Superior temporal gyrus (tissue), 1 donor: ENCODE data around the gene DIABLO.
"Not testable (repeated sequence)": the region's sequence is repeated elsewhere in the genome, so short reads cannot be mapped to it uniquely, and the experiment has no call there.

Experiments
- DNase-seq: peaks from one replicate; pipeline ENCODE4 v3.0.0-alpha.2; 2016; ENCODE audit errors: extremely low spot score

DIABLO gene

GRCh38 chr12:122208073-122208820, 17.6 kb downstream of the DIABLO start:
- DNase-seq, result no peak

- no peak for DNase-seq
These were observed 18.5 kb downstream of the DIABLO start for GRCh38 chr12:122207391-122207790.

- DNase-seq, result no peak
These were observed 18.9 kb downstream of the DIABLO start for GRCh38 chr12:122206976-122207375.

- DNase-seq, result no peak
These were observed 19.6 kb downstream of the DIABLO start for GRCh38 chr12:122206111-122206881.

GRCh38 chr12:122205053-122205925, 20.6 kb downstream of the DIABLO start:
- no peak for DNase-seq

GRCh38 chr12:122204167-122205052, 21.4 kb downstream of the DIABLO start:
- no peak for DNase-seq

GRCh38 chr12:122203301-122204166, 22.3 kb downstream of the DIABLO start, which contains the start of gene B3GNT4:
Gene B3GNT4, plus strand, starts transcription at chr12:122203709. Its CDS starts 910 bp downstream, at chr12:122204619.
- peak; percentile 21 for DNase-seq

GRCh38 chr12:122202811-122203210, 23.0 kb downstream of the DIABLO start:
- not testable (repeated sequence) for DNase-seq

- no peak for DNase-seq
These were observed 23.8 kb downstream of the DIABLO start for GRCh38 chr12:122202017-122202416.

- no peak for DNase-seq
These were observed 24.5 kb downstream of the DIABLO start for GRCh38 chr12:122201381-122201780.

- no peak for DNase-seq
These were observed 25.2 kb downstream of the DIABLO start for GRCh38 chr12:122200541-122201175.

- no peak for DNase-seq
These were observed 26.1 kb downstream of the DIABLO start for GRCh38 chr12:122199484-122200355.

GRCh38 chr12:122197612-122197966, 28.3 kb downstream of the DIABLO start:
- no peak for DNase-seq

GRCh38 chr12:122195405-122195804, 30.4 kb downstream of the DIABLO start:
- no peak for DNase-seq

- no peak for DNase-seq
These were observed 31.0 kb downstream of the DIABLO start for GRCh38 chr12:122194804-122195203.

GRCh38 chr12:122192441-122192840, 33.4 kb downstream of the DIABLO start:
- no peak for DNase-seq

GRCh38 chr12:122190842-122191668, 34.8 kb downstream of the DIABLO start:
- DNase-seq, result peak; percentile 45
